MM.1S (cell line): ENCODE data around the gene NFIX.
A peak's percentile ranks its signal among the peaks of the same experiment; 100 is the strongest.

ENCODE experiments used
- DNase-seq: peaks from one replicate; pipeline ENCODE4 v3.0.0-alpha.2; 2015
- H2AFZ ChIP-seq: fragments of 300-600 bp; sonication (generic); 2 replicates; pipeline ENCODE4 v1.6.0; 2016; ENCODE audit warnings: antibody characterized with exemption, low read length
- H3F3A ChIP-seq: fragments of 300-600 bp; sonication (generic); 2 replicates; pipeline ENCODE4 v1.6.1; 2016; ENCODE audit warnings: mild to moderate bottlenecking, antibody characterized with exemption, low read length, moderate library complexity, mixed read lengths; ENCODE audit not compliant: insufficient read depth
- H3K27ac ChIP-seq: fragments of 300-600 bp; sonication (generic); 2 replicates; pipeline ENCODE4 v1.5.1; 2016; ENCODE audit warnings: mild to moderate bottlenecking, low read length
- H3K27me3 ChIP-seq: fragments of 300-600 bp; sonication (generic); replicated peaks from 2 replicates; pipeline ENCODE4 v1.6.0; 2016; ENCODE audit warnings: low read length; ENCODE audit not compliant: insufficient read depth
- H3K36me3 ChIP-seq: fragments of 300-600 bp; sonication (generic); replicated peaks from 2 replicates; pipeline ENCODE4 v1.6.1; 2016; ENCODE audit warnings: mild to moderate bottlenecking, low read length, mixed read lengths; ENCODE audit not compliant: insufficient read depth
- H3K4me1 ChIP-seq: fragments of 300-600 bp; sonication (generic); 2 replicates; pipeline ENCODE4 v1.6.1; 2016; ENCODE audit warnings: low read length, mixed read lengths
- H3K4me2 ChIP-seq: fragments of 300-600 bp; sonication (generic); 2 replicates; pipeline ENCODE4 v1.6.0; 2016; ENCODE audit warnings: low read depth, low read length
- H3K4me3 ChIP-seq: fragments of 300-600 bp; sonication (generic); 2 replicates; pipeline ENCODE4 v1.5.1; 2016; ENCODE audit warnings: low read length, mixed read lengths
- H3K79me2 ChIP-seq: fragments of 300-600 bp; sonication (generic); 2 replicates; pipeline ENCODE4 v1.6.1; 2016; ENCODE audit warnings: mixed run types, low read length, mixed read lengths
- H3K9ac ChIP-seq: fragments of 300-600 bp; sonication (generic); 2 replicates; pipeline ENCODE4 v1.6.1; 2016; ENCODE audit warnings: low read length, mixed read lengths
- H3K9me2 ChIP-seq: fragments of 300-600 bp; sonication (generic); replicated peaks from 2 replicates; pipeline ENCODE4 v1.6.1; 2016; ENCODE audit warnings: mild to moderate bottlenecking, low read length, mixed read lengths; ENCODE audit not compliant: insufficient read depth
- H3K9me3 ChIP-seq: fragments of 300-600 bp; sonication (generic); replicated peaks from 2 replicates; pipeline ENCODE4 v1.6.1; 2016; ENCODE audit warnings: mild to moderate bottlenecking, low read length, mixed read lengths; ENCODE audit not compliant: insufficient read depth
- H4K20me1 ChIP-seq: fragments of 300-600 bp; sonication (generic); 2 replicates; pipeline ENCODE4 v1.6.1; 2016; ENCODE audit warnings: mild to moderate bottlenecking, low read length, moderate library complexity, mixed read lengths; ENCODE audit not compliant: insufficient read depth
- CTCF ChIP-seq: fragments of 300-600 bp; sonication (generic); IDR thresholded peaks from 2 replicates; pipeline ENCODE4 v1.5.1; 2016; ENCODE audit warnings: antibody characterized with exemption, low read length, mixed read lengths
- EZH2 ChIP-seq: fragments of 300-600 bp; sonication (generic); optimal IDR thresholded peaks from 2 replicates; pipeline ENCODE3; 2017; ENCODE audit warnings: low read depth, mild to moderate bottlenecking, antibody characterized with exemption, low read length, mixed read lengths
- EZH2phosphoT487 ChIP-seq: fragments of 300-600 bp; sonication (generic); IDR thresholded peaks from 2 replicates; pipeline ENCODE4 v1.6.1; 2018; ENCODE audit warnings: antibody characterized with exemption, low read length

NFIX gene

GRCh38 chr19:12979974-12980373, 15.3 kb upstream of the NFIX start:
- DNase-seq, result no peak
- no peaks in the 10 kb centered on the region for H3K79me2 ChIP-seq
- no peaks in the 10 kb centered on the region for H3K9me2 ChIP-seq
- H4K20me1 ChIP-seq, result no peaks in the 10 kb centered on the region
- peaks cover 55% of the 10 kb centered on the region for H3K27me3 ChIP-seq
- no peak overlapping the region for H3K4me3 ChIP-seq
- H3F3A ChIP-seq, result no peaks in the 10 kb centered on the region
- H3K36me3 ChIP-seq, result no peaks in the 10 kb centered on the region
- H2AFZ ChIP-seq, result no peak overlapping the region
- no peak overlapping the region for H3K9ac ChIP-seq
- no peaks in the 10 kb centered on the region for H3K9me3 ChIP-seq
- H3K27ac ChIP-seq, result no peak overlapping the region
- H3K4me2 ChIP-seq, result no peak overlapping the region
- no peak for TF ChIP-seq EZH2
- no peak for TF ChIP-seq CTCF
- no peak for TF ChIP-seq EZH2phosphoT487
- H3K4me1 ChIP-seq, result peaks cover 11% of the 10 kb centered on the region

GRCh38 chr19:12982648-12983047, 12.6 kb upstream of the NFIX start:
- Histone ChIP-seq H3K9ac (no peak overlapping the region), H3K4me3 (no peak overlapping the region), H3K4me1 (peaks cover 27% of the 10 kb centered on the region), H3K27me3 (peaks cover 37% of the 10 kb centered on the region), H4K20me1 (no peaks in the 10 kb centered on the region), H3K36me3 (no peaks in the 10 kb centered on the region), H3K4me2 (peak overlapping the region; percentile 67; the same call in 1 of the 2 replicates), H3K9me2 (no peaks in the 10 kb centered on the region), H3K9me3 (no peaks in the 10 kb centered on the region), H3K27ac (no peak overlapping the region), H2AFZ (no peak overlapping the region), H3F3A (no peaks in the 10 kb centered on the region), H3K79me2 (no peaks in the 10 kb centered on the region)
- TF ChIP-seq CTCF, result no peak
- TF ChIP-seq EZH2, result no peak
- TF ChIP-seq EZH2phosphoT487, result no peak
- DNase-seq, result no peak

GRCh38 chr19:12983091-12983490, 12.2 kb upstream of the NFIX start:
- H3K27ac ChIP-seq, result no peak overlapping the region
- H3K4me3 ChIP-seq, result peak overlapping the region; percentile 48; the same call in 1 of the 2 replicates
- peaks cover 37% of the 10 kb centered on the region for H3K27me3 ChIP-seq
- H3K9me2 ChIP-seq, result no peaks in the 10 kb centered on the region
- H3F3A ChIP-seq, result no peaks in the 10 kb centered on the region
- no peaks in the 10 kb centered on the region for H3K36me3 ChIP-seq
- no peaks in the 10 kb centered on the region for H4K20me1 ChIP-seq
- H3K4me2 ChIP-seq, result peak overlapping the region; percentile 67
- H3K9ac ChIP-seq, result no peak overlapping the region
- H3K79me2 ChIP-seq, result no peaks in the 10 kb centered on the region
- peaks cover 32% of the 10 kb centered on the region for H3K4me1 ChIP-seq
- no peak for DNase-seq
- TF ChIP-seq EZH2phosphoT487 (no peak), CTCF (no peak), EZH2 (no peak)
- H2AFZ ChIP-seq, result 0 out of 2 replicates have a peak overlapping the region, but pooled peaks have one; percentile 17
- H3K9me3 ChIP-seq, result no peaks in the 10 kb centered on the region
